GM12875 (cell line): ENCODE data around the gene SUN1.
"Not testable (repeated sequence)": the region's sequence is repeated elsewhere in the genome, so short reads cannot be mapped to it uniquely, and the experiment has no call there.

ENCODE experiments used
- H3K4me3 ChIP-seq: one replicate; pipeline ENCODE4 v1.5.1; 2011; ENCODE audit warnings: low read depth, low read length, control low read depth
- TF ChIP-seq, protein P1 (sequence below): IDR thresholded peaks from 2 replicates; pipeline ENCODE4 v1.5.1; 2011; ENCODE audit warnings: low read depth, mild to moderate bottlenecking, control low read depth, inconsistent platforms, low read length, moderate library complexity, borderline replicate concordance; ENCODE audit not compliant: insufficient read depth

The SUN1 gene

DNA sequence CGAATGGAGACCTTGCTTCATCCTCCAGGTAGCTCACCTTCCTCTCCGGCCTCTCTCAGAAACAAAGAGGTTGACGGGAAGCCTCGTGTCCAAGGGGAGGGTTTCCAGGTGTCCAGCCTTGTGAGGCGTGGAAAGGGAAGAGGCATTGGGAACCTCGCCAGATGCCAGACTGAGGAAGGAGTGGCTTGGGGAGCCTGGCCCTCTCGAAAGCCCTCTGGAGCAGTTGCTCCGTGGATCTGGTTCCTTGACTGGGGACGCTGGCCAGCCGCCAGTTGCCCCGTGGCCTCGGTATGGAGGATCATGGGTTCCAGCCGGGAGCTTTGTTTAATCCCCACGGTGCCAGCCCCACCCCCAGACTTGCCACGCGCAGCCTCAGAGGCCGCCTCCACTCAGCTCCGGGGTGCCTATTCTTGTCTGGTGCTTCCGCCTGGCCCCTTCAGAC is 30.3 kb upstream of the SUN1 start:
- TF ChIP-seq, protein P1, sequence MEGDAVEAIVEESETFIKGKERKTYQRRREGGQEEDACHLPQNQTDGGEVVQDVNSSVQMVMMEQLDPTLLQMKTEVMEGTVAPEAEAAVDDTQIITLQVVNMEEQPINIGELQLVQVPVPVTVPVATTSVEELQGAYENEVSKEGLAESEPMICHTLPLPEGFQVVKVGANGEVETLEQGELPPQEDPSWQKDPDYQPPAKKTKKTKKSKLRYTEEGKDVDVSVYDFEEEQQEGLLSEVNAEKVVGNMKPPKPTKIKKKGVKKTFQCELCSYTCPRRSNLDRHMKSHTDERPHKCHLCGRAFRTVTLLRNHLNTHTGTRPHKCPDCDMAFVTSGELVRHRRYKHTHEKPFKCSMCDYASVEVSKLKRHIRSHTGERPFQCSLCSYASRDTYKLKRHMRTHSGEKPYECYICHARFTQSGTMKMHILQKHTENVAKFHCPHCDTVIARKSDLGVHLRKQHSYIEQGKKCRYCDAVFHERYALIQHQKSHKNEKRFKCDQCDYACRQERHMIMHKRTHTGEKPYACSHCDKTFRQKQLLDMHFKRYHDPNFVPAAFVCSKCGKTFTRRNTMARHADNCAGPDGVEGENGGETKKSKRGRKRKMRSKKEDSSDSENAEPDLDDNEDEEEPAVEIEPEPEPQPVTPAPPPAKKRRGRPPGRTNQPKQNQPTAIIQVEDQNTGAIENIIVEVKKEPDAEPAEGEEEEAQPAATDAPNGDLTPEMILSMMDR = no peak

DNA sequence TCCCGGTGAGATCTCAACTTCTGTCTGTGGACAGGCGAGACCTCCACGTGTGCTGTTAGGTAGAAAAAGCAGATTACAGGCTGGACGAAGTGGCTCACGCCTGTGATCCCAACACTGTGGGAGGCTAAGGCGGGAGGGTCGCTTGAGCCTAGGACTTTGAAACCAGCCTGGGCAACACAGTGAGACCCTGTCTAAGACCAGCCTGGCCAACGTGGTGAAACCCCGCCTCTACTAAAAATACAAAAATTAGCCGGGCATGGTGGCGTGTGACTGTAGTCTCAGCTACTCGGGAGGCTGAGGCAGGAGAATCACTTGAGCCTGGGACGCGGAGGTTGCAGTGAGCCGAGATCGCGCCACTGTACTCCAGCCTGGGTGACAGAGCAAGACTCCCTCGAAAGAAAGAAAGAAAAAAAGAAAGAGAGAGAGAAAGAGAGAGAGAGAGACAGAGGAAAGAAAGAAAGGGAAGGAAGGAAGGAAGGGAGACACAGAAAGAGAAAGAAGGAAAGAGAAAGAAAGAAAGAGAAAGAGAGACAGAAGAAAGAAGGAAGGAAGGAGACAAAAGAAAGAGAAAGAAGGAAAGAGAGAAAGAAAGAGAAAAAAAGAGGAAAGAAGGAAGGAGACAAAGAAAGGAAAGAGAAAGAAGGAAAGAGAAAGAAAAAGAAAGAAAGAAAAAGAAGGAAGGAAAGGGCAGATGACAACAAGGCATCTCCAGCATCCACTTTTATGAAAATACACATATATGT is 29.6 kb upstream of the SUN1 start:
- no peak overlapping the region for H3K4me3 ChIP-seq
- TF ChIP-seq, protein P1 = no peak

More for the DNA sequence above, 30.3 kb upstream of the SUN1 start:
- H3K4me3 ChIP-seq = no peak overlapping the region

DNA sequence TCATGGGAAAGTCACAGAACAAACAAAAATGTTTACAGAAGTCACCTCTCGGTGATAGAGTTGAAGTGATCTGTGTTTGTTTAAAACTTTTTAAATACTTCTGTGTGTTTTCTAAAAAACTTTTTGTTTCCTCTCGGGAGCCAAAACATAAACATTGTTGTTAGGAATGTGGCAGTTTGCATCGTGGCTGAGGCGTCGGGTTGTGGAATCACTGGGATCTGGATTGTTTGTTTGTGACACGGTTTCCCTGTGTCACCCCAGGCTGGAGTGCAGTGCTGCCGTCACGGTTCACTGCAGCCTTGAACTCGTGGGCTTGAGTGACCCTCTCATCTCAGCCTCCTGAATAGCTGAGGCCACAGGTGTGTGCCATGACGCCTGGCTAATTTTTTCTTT is 29.0 kb upstream of the SUN1 start:
- TF ChIP-seq, protein P1 = no peak
- no peak overlapping the region for H3K4me3 ChIP-seq

DNA sequence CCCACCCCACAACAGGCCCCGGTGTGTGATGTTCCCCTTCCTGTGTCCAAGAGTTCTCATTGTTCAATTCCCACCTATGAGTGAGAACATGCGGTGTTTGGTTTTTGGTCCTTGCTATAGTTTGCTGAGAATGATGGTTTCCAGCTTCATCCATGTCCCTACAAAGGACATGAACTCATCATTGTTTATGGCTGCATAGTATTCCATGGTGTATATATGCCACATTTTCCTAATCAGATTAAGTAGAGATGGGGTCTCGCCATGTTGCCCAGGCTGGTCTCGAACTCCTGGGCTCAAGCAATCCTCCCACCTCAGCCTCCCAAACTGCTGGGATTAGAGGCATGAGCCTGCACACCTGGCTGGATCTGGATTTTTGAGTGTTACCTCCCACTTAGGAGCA is 28.5 kb upstream of the SUN1 start:
- H3K4me3 ChIP-seq = not testable (repeated sequence)

DNA sequence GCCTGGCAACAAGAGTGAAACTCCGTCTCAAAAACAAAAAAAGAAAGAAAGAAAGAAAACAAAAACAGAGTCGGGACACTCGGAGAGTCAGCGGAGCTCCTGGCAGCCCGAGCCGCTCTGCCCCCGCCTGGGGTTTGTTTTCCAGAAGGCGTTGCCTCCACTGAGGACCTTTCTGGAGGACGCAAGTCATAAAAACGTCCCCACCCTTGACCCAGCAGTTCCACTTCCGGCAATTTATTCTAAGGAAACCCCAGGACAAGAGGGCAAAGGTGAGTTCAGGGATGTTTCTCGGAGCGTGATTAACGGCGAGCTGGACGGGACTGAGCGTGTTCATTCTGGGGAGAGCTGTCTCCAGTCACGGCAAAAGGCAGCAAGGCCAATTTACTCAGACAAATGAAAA is 27.0 kb upstream of the SUN1 start:
- TF ChIP-seq, protein P1 = no peak
- no peak overlapping the region for H3K4me3 ChIP-seq

DNA sequence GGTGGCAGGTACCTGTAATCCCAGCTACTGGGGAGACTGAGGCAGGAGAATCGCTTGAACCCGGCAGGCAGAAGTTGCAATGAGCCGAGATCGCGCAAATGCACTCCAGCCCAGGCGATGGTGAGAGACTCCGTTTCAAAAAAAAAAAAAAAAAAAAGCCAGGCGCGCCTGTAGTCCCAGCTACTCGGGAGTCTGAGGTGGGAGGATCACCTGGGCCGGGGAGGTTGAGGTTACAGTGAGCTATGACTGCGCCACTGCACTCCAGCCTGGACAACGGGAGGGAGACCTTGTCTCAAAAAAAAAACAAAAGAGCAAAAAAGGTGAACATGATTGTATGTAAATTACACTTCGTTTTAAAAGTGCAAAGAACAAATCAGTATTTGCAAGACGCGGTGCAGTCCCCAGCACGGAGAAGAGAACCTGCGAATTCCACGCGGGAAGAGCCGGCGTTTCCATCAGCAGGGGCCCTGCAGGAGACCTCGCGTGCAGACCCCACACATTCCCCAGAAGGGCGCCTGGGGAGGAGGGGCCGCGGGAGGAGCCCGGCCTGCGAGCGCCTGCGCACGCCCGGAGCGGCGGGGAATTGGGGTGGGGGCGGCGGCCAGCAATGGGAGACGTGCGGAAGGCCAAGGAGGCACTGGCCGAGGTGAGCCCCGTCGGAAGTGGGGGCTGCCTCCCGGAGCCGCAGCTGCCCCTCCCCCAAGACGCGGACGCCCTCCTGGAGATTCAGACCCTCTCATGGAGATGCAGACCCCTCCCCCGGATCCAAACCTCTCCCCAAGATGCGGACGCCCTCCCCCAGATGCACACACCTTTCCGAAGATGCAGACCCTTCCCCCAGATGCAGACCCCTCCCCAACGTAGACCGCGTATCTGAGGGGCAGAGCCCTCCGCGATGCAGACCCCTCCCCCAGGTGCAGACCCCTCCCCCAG is 16.7 kb upstream of the SUN1 start:
- TF ChIP-seq, protein P1 = no peak
- peak overlapping the region; percentile 65 for H3K4me3 ChIP-seq

DNA sequence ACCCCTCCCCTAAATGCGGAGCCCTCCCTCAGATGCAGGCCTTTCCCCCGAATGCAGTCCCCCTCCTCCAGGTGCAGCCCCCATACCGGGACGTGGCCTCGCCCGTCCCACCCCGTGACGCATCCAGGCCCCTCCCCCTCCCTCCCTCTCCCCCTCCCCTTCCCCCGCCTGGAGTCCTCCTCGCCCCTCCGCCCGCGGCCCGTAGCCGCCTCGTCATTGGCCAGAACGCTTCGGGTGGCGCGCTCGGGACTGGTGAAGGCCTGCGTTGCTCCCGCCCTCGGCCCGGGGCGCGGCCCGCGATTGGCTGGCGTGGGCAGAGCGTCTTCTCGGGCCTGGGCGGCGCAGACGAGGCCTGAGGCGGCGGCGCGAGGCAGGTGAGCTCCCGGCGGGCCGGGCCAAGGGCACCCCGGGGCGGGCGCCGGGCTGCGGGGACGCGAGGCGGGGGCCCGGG is 16.0 kb upstream of the SUN1 start:
- H3K4me3 ChIP-seq = peak overlapping the region; percentile 69
- TF ChIP-seq, protein P1 = no peak
